ENCODE data around the gene RAB10. TPM values are rescaled to one million over a fixed set of nuclear protein-coding genes. Genes with fewer than 3 reads are reported as not detected.

The RAB10 gene
- total RNA-seq, 1 donor from 2014 or later: 135 TPM

DNA sequence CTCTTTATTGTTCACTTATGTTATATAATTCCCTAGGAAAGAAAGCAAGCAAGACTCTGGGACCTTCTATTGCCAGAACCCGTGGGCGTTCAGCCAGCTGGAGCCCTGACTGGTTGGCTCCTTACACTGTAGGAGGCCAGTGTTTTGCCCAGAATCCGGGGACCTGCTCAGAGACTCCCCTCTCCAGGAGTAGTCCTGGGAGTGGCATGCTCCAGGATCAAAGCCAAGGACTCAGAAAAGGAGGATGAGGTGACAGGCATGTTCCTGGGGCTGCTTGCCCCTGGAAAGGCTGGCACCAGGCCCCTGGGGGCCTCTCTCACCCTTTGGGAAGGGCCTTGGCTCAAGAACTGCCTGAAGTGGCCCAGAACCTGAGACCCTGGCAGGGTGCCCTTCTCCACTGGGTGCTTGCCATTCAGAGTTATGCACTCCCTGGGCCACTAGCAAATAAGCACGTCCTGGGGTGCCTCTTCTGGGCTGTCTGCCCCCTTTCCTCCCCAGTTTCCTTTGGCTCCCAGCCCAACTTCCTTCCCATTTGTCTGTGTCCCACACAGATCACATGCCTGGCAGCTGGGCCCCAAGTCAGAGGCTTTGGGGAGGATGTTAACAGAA, 32.0 kb upstream of the RAB10 start:
- DNase-seq (ENCODE audit: extremely low spot score in 2 of 2): no peak
- TF ChIP-seq POLR2AphosphoS5 (IDR thresholded peaks at IDR 0.05; ENCODE audit: insufficient read depth in 1 of 2, low read depth in 1 of 2): peak in 1 of 2 donors; percentile 33
- TF ChIP-seq POLR2A (IDR thresholded peaks at IDR 0.05): no peak
- H3K27ac ChIP-seq: peak overlapping the region; percentile 49
- H3K27me3 ChIP-seq: no peaks in the 10 kb centered on the region
- no peaks in the 10 kb centered on the region for H3K9me3 ChIP-seq
- no peaks in the 10 kb centered on the region for H3K36me3 ChIP-seq
- H3K4me3 ChIP-seq: no peak overlapping the region
- intact Hi-C loops (cut with DNase I): no loop called here
- H3K4me1 ChIP-seq: peaks cover 30% of the 10 kb centered on the region

GRCh38 chr2:26002632-26003310, 31.1 kb upstream of the RAB10 start:
- Histone ChIP-seq H3K27me3 (no peaks in the 10 kb centered on the region), H3K27ac (peak overlapping the region; percentile 63)
- DNase-seq (ENCODE audit: extremely low spot score in 2 of 2): no peak

GRCh38 chr2:26008095-26008494, 25.8 kb upstream of the RAB10 start:
- Histone ChIP-seq H3K27me3 (no peaks in the 10 kb centered on the region), H3K4me3 (no peak overlapping the region), H3K36me3 (no peaks in the 10 kb centered on the region), H3K9me3 (no peaks in the 10 kb centered on the region), H3K4me1 (peaks cover 20% of the 10 kb centered on the region), H3K27ac (peak overlapping the region; percentile 49)
- intact Hi-C loops (cut with DNase I): no loop called here
- TF ChIP-seq POLR2A (IDR thresholded peaks at IDR 0.05): no peak
- TF ChIP-seq, protein P1, sequence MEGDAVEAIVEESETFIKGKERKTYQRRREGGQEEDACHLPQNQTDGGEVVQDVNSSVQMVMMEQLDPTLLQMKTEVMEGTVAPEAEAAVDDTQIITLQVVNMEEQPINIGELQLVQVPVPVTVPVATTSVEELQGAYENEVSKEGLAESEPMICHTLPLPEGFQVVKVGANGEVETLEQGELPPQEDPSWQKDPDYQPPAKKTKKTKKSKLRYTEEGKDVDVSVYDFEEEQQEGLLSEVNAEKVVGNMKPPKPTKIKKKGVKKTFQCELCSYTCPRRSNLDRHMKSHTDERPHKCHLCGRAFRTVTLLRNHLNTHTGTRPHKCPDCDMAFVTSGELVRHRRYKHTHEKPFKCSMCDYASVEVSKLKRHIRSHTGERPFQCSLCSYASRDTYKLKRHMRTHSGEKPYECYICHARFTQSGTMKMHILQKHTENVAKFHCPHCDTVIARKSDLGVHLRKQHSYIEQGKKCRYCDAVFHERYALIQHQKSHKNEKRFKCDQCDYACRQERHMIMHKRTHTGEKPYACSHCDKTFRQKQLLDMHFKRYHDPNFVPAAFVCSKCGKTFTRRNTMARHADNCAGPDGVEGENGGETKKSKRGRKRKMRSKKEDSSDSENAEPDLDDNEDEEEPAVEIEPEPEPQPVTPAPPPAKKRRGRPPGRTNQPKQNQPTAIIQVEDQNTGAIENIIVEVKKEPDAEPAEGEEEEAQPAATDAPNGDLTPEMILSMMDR (IDR thresholded peaks at IDR 0.05): no peak
- DNase-seq (ENCODE audit: extremely low spot score in 2 of 2): no peak

More at GRCh38 chr2:26002632-26003310, 31.1 kb upstream of the RAB10 start:
- H3K9me3 ChIP-seq: no peaks in the 10 kb centered on the region
- H3K36me3 ChIP-seq: no peaks in the 10 kb centered on the region
- intact Hi-C loops (cut with DNase I): no loop called here
- TF ChIP-seq, protein P1 (IDR thresholded peaks at IDR 0.05): no peak
- TF ChIP-seq POLR2A (IDR thresholded peaks at IDR 0.05): no peak
- peak; percentile 47 to 60 for TF ChIP-seq POLR2AphosphoS5 (IDR thresholded peaks at IDR 0.05; ENCODE audit: insufficient read depth in 1 of 2, low read depth in 1 of 2)
- H3K4me1 ChIP-seq: peaks cover 30% of the 10 kb centered on the region
- H3K4me3 ChIP-seq: no peak overlapping the region

DNA sequence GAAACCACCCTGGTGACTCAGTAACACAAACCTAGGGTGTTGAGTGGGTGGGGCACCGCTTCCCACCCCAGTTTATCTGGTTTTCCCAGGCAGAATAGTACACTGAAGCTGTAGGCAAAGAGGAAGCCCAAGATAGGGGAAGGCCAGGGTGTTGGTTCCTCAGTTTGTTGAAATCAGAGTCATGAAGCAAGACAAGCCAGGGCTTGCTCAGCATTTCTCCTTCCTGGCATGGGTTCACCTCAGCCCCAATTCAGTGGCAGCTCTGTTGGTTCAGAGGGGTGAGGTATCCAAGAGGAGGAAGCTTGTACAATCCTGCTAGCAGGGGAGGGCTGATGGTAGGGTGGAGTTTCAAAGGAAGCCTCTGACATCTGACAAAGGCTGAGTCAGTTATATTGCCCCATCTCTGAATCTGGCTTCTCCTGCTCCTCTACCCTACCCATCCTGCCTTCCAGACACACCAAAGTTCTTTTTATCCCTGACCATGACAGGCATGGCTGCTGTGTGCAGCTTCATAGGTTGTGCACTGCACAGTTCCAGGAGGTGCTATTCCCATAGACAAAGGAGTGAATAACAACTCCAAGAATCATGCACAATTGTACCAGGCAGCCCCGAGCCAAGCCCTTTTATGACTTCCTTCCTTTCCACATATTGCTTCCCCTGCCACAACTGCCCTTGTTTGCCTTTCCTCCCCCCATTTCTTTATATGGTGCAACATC, 24.9 kb upstream of the RAB10 start:
- Histone ChIP-seq H3K9me3 (no peaks in the 10 kb centered on the region), H3K4me1 (peaks cover 20% of the 10 kb centered on the region), H3K4me3 (no peak overlapping the region), H3K36me3 (no peaks in the 10 kb centered on the region), H3K27ac (peak overlapping the region; percentile 49), H3K27me3 (no peaks in the 10 kb centered on the region)
- intact Hi-C loops (cut with DNase I): no loop called here
- peak; percentile 94 to 97 for DNase-seq (ENCODE audit: extremely low spot score in 2 of 2)
- TF ChIP-seq, protein P1 (IDR thresholded peaks at IDR 0.05): no peak
- TF ChIP-seq POLR2AphosphoS5 (IDR thresholded peaks at IDR 0.05; ENCODE audit: insufficient read depth in 1 of 2, low read depth in 1 of 2): peak in 1 of 2 donors; percentile 78
- no peak for TF ChIP-seq POLR2A (IDR thresholded peaks at IDR 0.05)

GRCh38 chr2:26009567-26009963, 24.3 kb upstream of the RAB10 start:
- Histone ChIP-seq H3K4me1 (peaks cover 20% of the 10 kb centered on the region), H3K4me3 (no peak overlapping the region), H3K27ac (no peak overlapping the region), H3K27me3 (no peaks in the 10 kb centered on the region), H3K9me3 (no peaks in the 10 kb centered on the region), H3K36me3 (no peaks in the 10 kb centered on the region)
- intact Hi-C loops (cut with DNase I): no loop called here
- no peak for DNase-seq (ENCODE audit: extremely low spot score in 2 of 2)
- TF ChIP-seq POLR2A (IDR thresholded peaks at IDR 0.05): no peak
- TF ChIP-seq, protein P1 (IDR thresholded peaks at IDR 0.05): no peak
- TF ChIP-seq POLR2AphosphoS5 (IDR thresholded peaks at IDR 0.05; ENCODE audit: insufficient read depth in 1 of 2, low read depth in 1 of 2): no peak
